HEK293 (cell line): ENCODE results near the gene VPS29.

ENCODE experiments used
- GLI4 ChIP-seq: fragments of 450-650 bp; formaldehyde crosslinking; IDR thresholded peaks from 2 replicates; pipeline ENCODE4 v1.5.1; 2016; ENCODE audit warnings: missing biosample characterization, missing genetic modification characterization
- GLIS2 ChIP-seq: fragments of 450-650 bp; formaldehyde crosslinking; IDR thresholded peaks from 2 replicates; pipeline ENCODE4 v1.5.1; 2016; ENCODE audit warnings: missing biosample characterization, missing genetic modification characterization
- KLF8 ChIP-seq: fragments of 450-650 bp; formaldehyde crosslinking; IDR thresholded peaks from 2 replicates; pipeline ENCODE4 v1.5.1; 2016; ENCODE audit warnings: missing biosample characterization, missing genetic modification characterization
- KLF9 ChIP-seq: fragments of 450-650 bp; formaldehyde crosslinking; IDR thresholded peaks from 2 replicates; pipeline ENCODE4 v1.5.1; 2016; ENCODE audit warnings: missing biosample characterization, missing genetic modification characterization, low read depth
- MEIS1 ChIP-seq: sonication (generic); formaldehyde crosslinking; IDR thresholded peaks from 2 replicates; pipeline ENCODE4 v1.8.1; 2022; ENCODE audit warnings: missing genetic modification reagents, mild to moderate bottlenecking, borderline replicate concordance
- ZBTB20 ChIP-seq: fragments of 450-650 bp; formaldehyde crosslinking; IDR thresholded peaks from 2 replicates; pipeline ENCODE4 v1.5.1; 2016; ENCODE audit warnings: missing biosample characterization, missing genetic modification characterization
- ZBTB21 ChIP-seq: fragments of 450-650 bp; formaldehyde crosslinking; IDR thresholded peaks from 2 replicates; pipeline ENCODE4 v1.5.1; 2017; ENCODE audit warnings: missing biosample characterization, missing genetic modification characterization
- ZBTB7A ChIP-seq: fragments of 450-650 bp; formaldehyde crosslinking; IDR thresholded peaks from 2 replicates; pipeline ENCODE4 v1.5.1; 2016; ENCODE audit warnings: low read depth, missing biosample characterization, missing genetic modification characterization
- ZBTB8A ChIP-seq: fragments of 450-650 bp; formaldehyde crosslinking; IDR thresholded peaks from 2 replicates; pipeline ENCODE4 v1.5.1; 2016; ENCODE audit warnings: missing biosample characterization, missing genetic modification characterization
- ZFHX2 ChIP-seq: fragments of 450-650 bp; formaldehyde crosslinking; conservative IDR thresholded peaks from 2 replicates; pipeline ENCODE4 v1.5.1; 2016; ENCODE audit warnings: missing biosample characterization, missing genetic modification characterization
- ZNF140 ChIP-seq: fragments of 450-650 bp; formaldehyde crosslinking; IDR thresholded peaks from 2 replicates; pipeline ENCODE4 v1.5.1; 2016; ENCODE audit warnings: missing biosample characterization, missing genetic modification characterization
- ZNF155 ChIP-seq: fragments of 450-650 bp; formaldehyde crosslinking; IDR thresholded peaks from 2 replicates; pipeline ENCODE4 v1.5.1; 2016; ENCODE audit warnings: missing biosample characterization, missing genetic modification characterization
- ZNF175 ChIP-seq: fragments of 450-650 bp; formaldehyde crosslinking; IDR thresholded peaks from 2 replicates; pipeline ENCODE4 v1.5.1; 2016; ENCODE audit warnings: missing biosample characterization, missing genetic modification characterization
- ZNF335 ChIP-seq: fragments of 450-650 bp; formaldehyde crosslinking; conservative IDR thresholded peaks from 2 replicates; pipeline ENCODE4 v1.5.1; 2016; ENCODE audit warnings: missing biosample characterization, missing genetic modification characterization
- ZNF366 ChIP-seq: fragments of 450-650 bp; formaldehyde crosslinking; conservative IDR thresholded peaks from 2 replicates; pipeline ENCODE4 v1.5.1; 2016; ENCODE audit warnings: missing biosample characterization, missing genetic modification characterization
- ZNF416 ChIP-seq: fragments of 450-650 bp; formaldehyde crosslinking; IDR thresholded peaks from 2 replicates; pipeline ENCODE4 v1.5.1; 2016; ENCODE audit warnings: missing biosample characterization, missing genetic modification characterization
- ZNF501 ChIP-seq: fragments of 450-650 bp; formaldehyde crosslinking; IDR thresholded peaks from 2 replicates; pipeline ENCODE4 v1.5.1; 2016; ENCODE audit warnings: missing biosample characterization, missing genetic modification characterization
- ZNF514 ChIP-seq: fragments of 450-650 bp; formaldehyde crosslinking; IDR thresholded peaks from 2 replicates; pipeline ENCODE4 v1.5.1; 2016; ENCODE audit warnings: missing biosample characterization, missing genetic modification characterization
- ZNF548 ChIP-seq: fragments of 450-650 bp; formaldehyde crosslinking; IDR thresholded peaks from 2 replicates; pipeline ENCODE4 v1.5.1; 2016; ENCODE audit warnings: missing biosample characterization, missing genetic modification characterization
- ZNF660 ChIP-seq: fragments of 450-650 bp; IDR thresholded peaks from 2 replicates; pipeline ENCODE4 v1.5.1; 2018; ENCODE audit warnings: missing biosample characterization, mild to moderate bottlenecking, missing genetic modification characterization
- ZNF707 ChIP-seq: fragments of 450-650 bp; formaldehyde crosslinking; IDR thresholded peaks from 2 replicates; pipeline ENCODE4 v1.5.1; 2016; ENCODE audit warnings: missing biosample characterization, missing genetic modification characterization
- ZNF785 ChIP-seq: fragments of 450-650 bp; formaldehyde crosslinking; IDR thresholded peaks from 2 replicates; pipeline ENCODE4 v1.5.1; 2016; ENCODE audit warnings: missing biosample characterization, missing genetic modification characterization
- TF ChIP-seq, protein P1 (sequence below): fragments of 450-650 bp; IDR thresholded peaks from 2 replicates; pipeline ENCODE4 v1.5.1; 2018; ENCODE audit warnings: missing biosample characterization, mild to moderate bottlenecking, missing genetic modification characterization
- TF ChIP-seq, protein P2 (sequence below): fragments of 450-650 bp; formaldehyde crosslinking; conservative IDR thresholded peaks from 2 replicates; pipeline ENCODE4 v1.5.1; 2016; ENCODE audit warnings: low read depth, missing biosample characterization, missing genetic modification characterization
- TF ChIP-seq, protein P3 (sequence below): IDR thresholded peaks from 2 replicates; pipeline ENCODE4 v1.6.1; 2011; ENCODE audit warnings: mild to moderate bottlenecking, low read depth, low read length, borderline replicate concordance
- TF ChIP-seq, protein P4 (sequence below): fragments of 450-650 bp; formaldehyde crosslinking; IDR thresholded peaks from 2 replicates; pipeline ENCODE4 v1.5.1; 2017; ENCODE audit warnings: missing biosample characterization, missing genetic modification characterization
- TF ChIP-seq, protein P5 (sequence below): fragments of 450-650 bp; formaldehyde crosslinking; IDR thresholded peaks from 2 replicates; pipeline ENCODE4 v1.5.1; 2016; ENCODE audit warnings: missing biosample characterization, missing genetic modification characterization, low read depth
- TF ChIP-seq, protein P6 (sequence below): fragments of 450-650 bp; formaldehyde crosslinking; IDR thresholded peaks from 2 replicates; pipeline ENCODE4 v1.5.1; 2017; ENCODE audit warnings: missing biosample characterization, missing genetic modification characterization

Gene VPS29

DNA sequence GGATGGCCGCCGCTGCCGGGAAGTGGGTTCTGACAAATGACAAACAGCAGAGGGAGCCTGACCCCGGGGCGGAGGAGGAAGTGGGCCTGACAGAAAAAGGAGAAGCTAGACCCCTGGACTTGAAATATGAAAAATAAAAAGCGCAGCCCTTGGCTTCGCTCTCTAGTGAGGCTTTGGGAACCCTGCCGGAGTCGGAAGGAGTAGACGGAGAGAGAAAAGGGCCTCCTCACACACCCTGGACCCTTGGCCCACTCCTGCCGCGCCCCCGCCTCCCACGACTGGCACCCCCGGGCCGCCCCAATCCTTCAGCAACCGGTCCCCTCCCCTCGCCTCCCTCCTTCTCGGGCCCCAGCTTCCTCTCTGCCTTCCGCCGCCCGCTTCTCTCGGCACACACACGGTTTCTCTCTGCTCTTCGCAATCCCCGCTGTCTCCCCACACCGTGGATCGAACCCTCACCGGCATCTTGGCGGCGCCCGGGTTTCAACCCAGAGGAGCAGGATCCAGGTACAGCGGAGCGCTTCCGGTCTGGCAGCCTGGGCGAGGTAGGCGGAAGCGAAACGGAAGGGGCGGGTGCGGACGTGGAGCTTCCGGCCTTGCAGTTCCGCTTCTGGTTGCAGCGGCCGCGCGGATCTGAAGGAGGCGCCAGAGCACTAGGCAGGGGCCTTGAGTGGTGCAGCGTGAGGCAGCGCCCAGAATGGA lies 52.0 kb downstream of the VPS29 start, which contains the start of gene ARPC3 (continued):
- TF ChIP-seq, protein P1, sequence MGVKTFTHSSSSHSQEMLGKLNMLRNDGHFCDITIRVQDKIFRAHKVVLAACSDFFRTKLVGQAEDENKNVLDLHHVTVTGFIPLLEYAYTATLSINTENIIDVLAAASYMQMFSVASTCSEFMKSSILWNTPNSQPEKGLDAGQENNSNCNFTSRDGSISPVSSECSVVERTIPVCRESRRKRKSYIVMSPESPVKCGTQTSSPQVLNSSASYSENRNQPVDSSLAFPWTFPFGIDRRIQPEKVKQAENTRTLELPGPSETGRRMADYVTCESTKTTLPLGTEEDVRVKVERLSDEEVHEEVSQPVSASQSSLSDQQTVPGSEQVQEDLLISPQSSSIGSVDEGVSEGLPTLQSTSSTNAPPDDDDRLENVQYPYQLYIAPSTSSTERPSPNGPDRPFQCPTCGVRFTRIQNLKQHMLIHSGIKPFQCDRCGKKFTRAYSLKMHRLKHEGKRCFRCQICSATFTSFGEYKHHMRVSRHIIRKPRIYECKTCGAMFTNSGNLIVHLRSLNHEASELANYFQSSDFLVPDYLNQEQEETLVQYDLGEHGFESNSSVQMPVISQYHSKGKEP, result 0 out of 2 replicates have a peak, but pooled peaks have one; percentile 34
- TF ChIP-seq, protein P2, sequence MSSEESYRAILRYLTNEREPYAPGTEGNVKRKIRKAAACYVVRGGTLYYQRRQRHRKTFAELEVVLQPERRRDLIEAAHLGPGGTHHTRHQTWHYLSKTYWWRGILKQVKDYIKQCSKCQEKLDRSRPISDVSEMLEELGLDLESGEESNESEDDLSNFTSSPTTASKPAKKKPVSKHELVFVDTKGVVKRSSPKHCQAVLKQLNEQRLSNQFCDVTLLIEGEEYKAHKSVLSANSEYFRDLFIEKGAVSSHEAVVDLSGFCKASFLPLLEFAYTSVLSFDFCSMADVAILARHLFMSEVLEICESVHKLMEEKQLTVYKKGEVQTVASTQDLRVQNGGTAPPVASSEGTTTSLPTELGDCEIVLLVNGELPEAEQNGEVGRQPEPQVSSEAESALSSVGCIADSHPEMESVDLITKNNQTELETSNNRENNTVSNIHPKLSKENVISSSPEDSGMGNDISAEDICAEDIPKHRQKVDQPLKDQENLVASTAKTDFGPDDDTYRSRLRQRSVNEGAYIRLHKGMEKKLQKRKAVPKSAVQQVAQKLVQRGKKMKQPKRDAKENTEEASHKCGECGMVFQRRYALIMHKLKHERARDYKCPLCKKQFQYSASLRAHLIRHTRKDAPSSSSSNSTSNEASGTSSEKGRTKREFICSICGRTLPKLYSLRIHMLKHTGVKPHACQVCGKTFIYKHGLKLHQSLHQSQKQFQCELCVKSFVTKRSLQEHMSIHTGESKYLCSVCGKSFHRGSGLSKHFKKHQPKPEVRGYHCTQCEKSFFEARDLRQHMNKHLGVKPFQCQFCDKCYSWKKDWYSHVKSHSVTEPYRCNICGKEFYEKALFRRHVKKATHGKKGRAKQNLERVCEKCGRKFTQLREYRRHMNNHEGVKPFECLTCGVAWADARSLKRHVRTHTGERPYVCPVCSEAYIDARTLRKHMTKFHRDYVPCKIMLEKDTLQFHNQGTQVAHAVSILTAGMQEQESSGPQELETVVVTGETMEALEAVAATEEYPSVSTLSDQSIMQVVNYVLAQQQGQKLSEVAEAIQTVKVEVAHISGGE (tag by site-specific recombination), result peak; percentile 96
- TF ChIP-seq ZBTB20 (tag by site-specific recombination), result peak; percentile 83
- no peak for TF ChIP-seq ZNF140 (tag by site-specific recombination)
- TF ChIP-seq, protein P3, sequence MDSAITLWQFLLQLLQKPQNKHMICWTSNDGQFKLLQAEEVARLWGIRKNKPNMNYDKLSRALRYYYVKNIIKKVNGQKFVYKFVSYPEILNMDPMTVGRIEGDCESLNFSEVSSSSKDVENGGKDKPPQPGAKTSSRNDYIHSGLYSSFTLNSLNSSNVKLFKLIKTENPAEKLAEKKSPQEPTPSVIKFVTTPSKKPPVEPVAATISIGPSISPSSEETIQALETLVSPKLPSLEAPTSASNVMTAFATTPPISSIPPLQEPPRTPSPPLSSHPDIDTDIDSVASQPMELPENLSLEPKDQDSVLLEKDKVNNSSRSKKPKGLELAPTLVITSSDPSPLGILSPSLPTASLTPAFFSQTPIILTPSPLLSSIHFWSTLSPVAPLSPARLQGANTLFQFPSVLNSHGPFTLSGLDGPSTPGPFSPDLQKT, result peak; percentile 77; the same call in 1 of the 2 replicates
- TF ChIP-seq ZNF366 (tag by site-specific recombination), result 0 out of 2 replicates have a peak, but pooled peaks have one; percentile 31
- TF ChIP-seq ZBTB21 (tag by site-specific recombination), result no peak
- TF ChIP-seq, protein P4, sequence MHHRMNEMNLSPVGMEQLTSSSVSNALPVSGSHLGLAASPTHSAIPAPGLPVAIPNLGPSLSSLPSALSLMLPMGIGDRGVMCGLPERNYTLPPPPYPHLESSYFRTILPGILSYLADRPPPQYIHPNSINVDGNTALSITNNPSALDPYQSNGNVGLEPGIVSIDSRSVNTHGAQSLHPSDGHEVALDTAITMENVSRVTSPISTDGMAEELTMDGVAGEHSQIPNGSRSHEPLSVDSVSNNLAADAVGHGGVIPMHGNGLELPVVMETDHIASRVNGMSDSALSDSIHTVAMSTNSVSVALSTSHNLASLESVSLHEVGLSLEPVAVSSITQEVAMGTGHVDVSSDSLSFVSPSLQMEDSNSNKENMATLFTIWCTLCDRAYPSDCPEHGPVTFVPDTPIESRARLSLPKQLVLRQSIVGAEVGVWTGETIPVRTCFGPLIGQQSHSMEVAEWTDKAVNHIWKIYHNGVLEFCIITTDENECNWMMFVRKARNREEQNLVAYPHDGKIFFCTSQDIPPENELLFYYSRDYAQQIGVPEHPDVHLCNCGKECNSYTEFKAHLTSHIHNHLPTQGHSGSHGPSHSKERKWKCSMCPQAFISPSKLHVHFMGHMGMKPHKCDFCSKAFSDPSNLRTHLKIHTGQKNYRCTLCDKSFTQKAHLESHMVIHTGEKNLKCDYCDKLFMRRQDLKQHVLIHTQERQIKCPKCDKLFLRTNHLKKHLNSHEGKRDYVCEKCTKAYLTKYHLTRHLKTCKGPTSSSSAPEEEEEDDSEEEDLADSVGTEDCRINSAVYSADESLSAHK (tag by site-specific recombination), result no peak
- no peak for TF ChIP-seq ZNF548
- 0 out of 2 replicates have a peak, but pooled peaks have one; percentile 25 for TF ChIP-seq ZNF785 (tag by site-specific recombination)
- peak; percentile 21; the same call in 1 of the 2 replicates for TF ChIP-seq ZBTB8A (tag by site-specific recombination)
- no peak for TF ChIP-seq ZNF175 (tag by site-specific recombination)
- TF ChIP-seq ZNF707 (tag by site-specific recombination), result no peak
- peak; percentile 97 for TF ChIP-seq ZNF335
- TF ChIP-seq, protein P5, sequence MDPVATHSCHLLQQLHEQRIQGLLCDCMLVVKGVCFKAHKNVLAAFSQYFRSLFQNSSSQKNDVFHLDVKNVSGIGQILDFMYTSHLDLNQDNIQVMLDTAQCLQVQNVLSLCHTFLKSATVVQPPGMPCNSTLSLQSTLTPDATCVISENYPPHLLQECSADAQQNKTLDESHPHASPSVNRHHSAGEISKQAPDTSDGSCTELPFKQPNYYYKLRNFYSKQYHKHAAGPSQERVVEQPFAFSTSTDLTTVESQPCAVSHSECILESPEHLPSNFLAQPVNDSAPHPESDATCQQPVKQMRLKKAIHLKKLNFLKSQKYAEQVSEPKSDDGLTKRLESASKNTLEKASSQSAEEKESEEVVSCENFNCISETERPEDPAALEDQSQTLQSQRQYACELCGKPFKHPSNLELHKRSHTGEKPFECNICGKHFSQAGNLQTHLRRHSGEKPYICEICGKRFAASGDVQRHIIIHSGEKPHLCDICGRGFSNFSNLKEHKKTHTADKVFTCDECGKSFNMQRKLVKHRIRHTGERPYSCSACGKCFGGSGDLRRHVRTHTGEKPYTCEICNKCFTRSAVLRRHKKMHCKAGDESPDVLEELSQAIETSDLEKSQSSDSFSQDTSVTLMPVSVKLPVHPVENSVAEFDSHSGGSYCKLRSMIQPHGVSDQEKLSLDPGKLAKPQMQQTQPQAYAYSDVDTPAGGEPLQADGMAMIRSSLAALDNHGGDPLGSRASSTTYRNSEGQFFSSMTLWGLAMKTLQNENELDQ (tag by site-specific recombination), result no peak
- TF ChIP-seq GLIS2 (tag by site-specific recombination), result peak; percentile 84; the same call in 1 of the 2 replicates
- TF ChIP-seq GLI4 (tag by site-specific recombination), result no peak
- TF ChIP-seq KLF8, result peak; percentile 81
- TF ChIP-seq ZNF416, result no peak
- TF ChIP-seq MEIS1 (CRISPR knock-in tag), result no peak
- TF ChIP-seq, protein P6, sequence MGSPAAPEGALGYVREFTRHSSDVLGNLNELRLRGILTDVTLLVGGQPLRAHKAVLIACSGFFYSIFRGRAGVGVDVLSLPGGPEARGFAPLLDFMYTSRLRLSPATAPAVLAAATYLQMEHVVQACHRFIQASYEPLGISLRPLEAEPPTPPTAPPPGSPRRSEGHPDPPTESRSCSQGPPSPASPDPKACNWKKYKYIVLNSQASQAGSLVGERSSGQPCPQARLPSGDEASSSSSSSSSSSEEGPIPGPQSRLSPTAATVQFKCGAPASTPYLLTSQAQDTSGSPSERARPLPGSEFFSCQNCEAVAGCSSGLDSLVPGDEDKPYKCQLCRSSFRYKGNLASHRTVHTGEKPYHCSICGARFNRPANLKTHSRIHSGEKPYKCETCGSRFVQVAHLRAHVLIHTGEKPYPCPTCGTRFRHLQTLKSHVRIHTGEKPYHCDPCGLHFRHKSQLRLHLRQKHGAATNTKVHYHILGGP (tag by site-specific recombination), result no peak
- peak; percentile 59; the same call in 1 of the 2 replicates for TF ChIP-seq ZNF501 (tag by site-specific recombination)
- no peak; the same call in none of the 2 replicates for TF ChIP-seq ZNF660 (tag by site-specific recombination)
- TF ChIP-seq ZFHX2 (tag by site-specific recombination), result peak; percentile 97
- no peak for TF ChIP-seq ZBTB7A
- TF ChIP-seq KLF9 (tag by site-specific recombination), result peak; percentile 80
- no peak for TF ChIP-seq ZNF514 (tag by site-specific recombination)
- no peak for TF ChIP-seq ZNF155
